HEK293 (cell line): ENCODE measurements around the gene DCHS2.
A peak's percentile ranks its signal among the peaks of the same experiment; 100 is the strongest.

ENCODE experiments used
- ATF2 ChIP-seq: fragments of 450-650 bp; formaldehyde crosslinking; IDR thresholded peaks from 2 replicates; pipeline ENCODE4 v1.5.1; 2016; ENCODE audit warnings: missing biosample characterization, missing genetic modification characterization, low read depth
- FEZF1 ChIP-seq: fragments of 450-650 bp; formaldehyde crosslinking; IDR thresholded peaks from 2 replicates; pipeline ENCODE4 v1.5.1; 2016; ENCODE audit warnings: missing biosample characterization, missing genetic modification characterization
- INSM2 ChIP-seq: fragments of 450-650 bp; formaldehyde crosslinking; IDR thresholded peaks from 2 replicates; pipeline ENCODE4 v1.5.1; 2016; ENCODE audit warnings: missing biosample characterization, missing genetic modification characterization
- PRDM2 ChIP-seq: fragments of 450-650 bp; formaldehyde crosslinking; IDR thresholded peaks from 2 replicates; pipeline ENCODE4 v1.5.1; 2016; ENCODE audit warnings: missing biosample characterization, missing genetic modification characterization, borderline replicate concordance
- SP3 ChIP-seq: fragments of 450-650 bp; formaldehyde crosslinking; IDR thresholded peaks from 2 replicates; pipeline ENCODE4 v1.5.1; 2016; ENCODE audit warnings: missing biosample characterization, missing genetic modification characterization
- TCF7L2 ChIP-seq: IDR thresholded peaks from 2 replicates; pipeline ENCODE4 v1.6.1; 2011; ENCODE audit warnings: low read depth, mild to moderate bottlenecking, inconsistent platforms, low read length, moderate library complexity, borderline replicate concordance
- TRIM28 ChIP-seq: IDR thresholded peaks from 2 replicates; pipeline ENCODE4 v1.6.1; 2011; ENCODE audit warnings: low read length, control low read depth, borderline replicate concordance
- ZNF10 ChIP-seq: fragments of 450-650 bp; formaldehyde crosslinking; IDR thresholded peaks from 2 replicates; pipeline ENCODE4 v1.5.1; 2017; ENCODE audit warnings: missing biosample characterization, missing genetic modification characterization
- ZNF114 ChIP-seq: fragments of 450-650 bp; formaldehyde crosslinking; IDR thresholded peaks from 2 replicates; pipeline ENCODE4 v1.5.0; 2017; ENCODE audit warnings: missing biosample characterization, missing genetic modification characterization
- ZNF146 ChIP-seq: fragments of 450-650 bp; formaldehyde crosslinking; IDR thresholded peaks from 2 replicates; pipeline ENCODE4 v1.5.1; 2016; ENCODE audit warnings: missing biosample characterization, missing genetic modification characterization
- ZNF175 ChIP-seq: fragments of 450-650 bp; formaldehyde crosslinking; IDR thresholded peaks from 2 replicates; pipeline ENCODE4 v1.5.1; 2016; ENCODE audit warnings: missing biosample characterization, missing genetic modification characterization
- ZNF18 ChIP-seq: fragments of 450-650 bp; formaldehyde crosslinking; IDR thresholded peaks from 2 replicates; pipeline ENCODE4 v1.5.1; 2016; ENCODE audit warnings: missing biosample characterization, missing genetic modification characterization
- ZNF2 ChIP-seq: fragments of 450-650 bp; formaldehyde crosslinking; IDR thresholded peaks from 2 replicates; pipeline ENCODE4 v1.5.1; 2016; ENCODE audit warnings: missing biosample characterization, missing genetic modification characterization
- ZNF223 ChIP-seq: fragments of 450-650 bp; formaldehyde crosslinking; IDR thresholded peaks from 2 replicates; pipeline ENCODE4 v1.5.1; 2016; ENCODE audit warnings: missing biosample characterization, missing genetic modification characterization
- ZNF302 ChIP-seq: fragments of 450-650 bp; formaldehyde crosslinking; IDR thresholded peaks from 2 replicates; pipeline ENCODE4 v1.5.1; 2016; ENCODE audit warnings: missing biosample characterization, missing genetic modification characterization, low read depth
- ZNF341 ChIP-seq: fragments of 450-650 bp; formaldehyde crosslinking; IDR thresholded peaks from 2 replicates; pipeline ENCODE4; 2016; ENCODE audit warnings: low read depth, missing biosample characterization, missing genetic modification characterization
- ZNF350 ChIP-seq: fragments of 450-650 bp; formaldehyde crosslinking; IDR thresholded peaks from 2 replicates; pipeline ENCODE4 v1.5.0; 2017; ENCODE audit warnings: missing biosample characterization, mild to moderate bottlenecking, missing genetic modification characterization
- ZNF433 ChIP-seq: fragments of 450-650 bp; formaldehyde crosslinking; IDR thresholded peaks from 2 replicates; pipeline ENCODE4 v1.5.1; 2016; ENCODE audit warnings: missing biosample characterization, missing genetic modification characterization, low read depth
- ZNF449 ChIP-seq: fragments of 450-650 bp; formaldehyde crosslinking; IDR thresholded peaks from 2 replicates; pipeline ENCODE4 v1.5.1; 2017; ENCODE audit warnings: missing biosample characterization, mild to moderate bottlenecking, missing genetic modification characterization, moderate library complexity
- ZNF488 ChIP-seq: fragments of 450-650 bp; formaldehyde crosslinking; IDR thresholded peaks from 2 replicates; pipeline ENCODE4 v1.5.1; 2016; ENCODE audit warnings: missing biosample characterization, missing genetic modification characterization
- ZNF571 ChIP-seq: fragments of 450-650 bp; formaldehyde crosslinking; IDR thresholded peaks from 2 replicates; pipeline ENCODE4 v1.5.0; 2017; ENCODE audit warnings: missing biosample characterization, missing genetic modification characterization
- ZNF791 ChIP-seq: fragments of 450-650 bp; formaldehyde crosslinking; IDR thresholded peaks from 2 replicates; pipeline ENCODE4 v1.5.1; 2016; ENCODE audit warnings: missing biosample characterization, missing genetic modification characterization
- ZSCAN16 ChIP-seq: fragments of 450-650 bp; formaldehyde crosslinking; IDR thresholded peaks from 2 replicates; pipeline ENCODE4 v1.5.1; 2016; ENCODE audit warnings: missing biosample characterization, missing genetic modification characterization
- ZSCAN4 ChIP-seq: fragments of 450-650 bp; formaldehyde crosslinking; IDR thresholded peaks from 2 replicates; pipeline ENCODE4 v1.5.1; 2017; ENCODE audit warnings: missing biosample characterization, missing genetic modification characterization

DCHS2 gene

GRCh38 chr4:154491341-154492271 lies at the start of gene DCHS2 (continued):
- no peak for TF ChIP-seq ZNF791 (tag by site-specific recombination)
- TF ChIP-seq ZSCAN4, result no peak
- TF ChIP-seq SP3 (tag by site-specific recombination), result peak; percentile 51
- no peak for TF ChIP-seq ZNF302 (tag by site-specific recombination)
- TF ChIP-seq ZSCAN16, result no peak
- no peak for TF ChIP-seq TCF7L2
- no peak for TF ChIP-seq PRDM2 (tag by site-specific recombination)
- no peak for TF ChIP-seq ZNF223
- no peak for TF ChIP-seq ZNF10 (tag by site-specific recombination)
- peak; percentile 13; the same call in 1 of the 2 replicates for TF ChIP-seq TRIM28
- no peak for TF ChIP-seq ZNF571 (tag by site-specific recombination)
- TF ChIP-seq ZNF341 (tag by site-specific recombination), result peak; percentile 72
- no peak for TF ChIP-seq FEZF1
- TF ChIP-seq ZNF433, result no peak
- no peak for TF ChIP-seq ATF2
- no peak for TF ChIP-seq ZNF146 (tag by site-specific recombination)
- no peak for TF ChIP-seq ZNF449 (tag by site-specific recombination)
- no peak for TF ChIP-seq INSM2 (tag by site-specific recombination)
- no peak for TF ChIP-seq ZNF2 (tag by site-specific recombination)
- no peak for TF ChIP-seq ZNF18
- no peak for TF ChIP-seq ZNF488 (tag by site-specific recombination)
- no peak for TF ChIP-seq ZNF175
- no peak for TF ChIP-seq ZNF114 (tag by site-specific recombination)
- no peak for TF ChIP-seq ZNF350 (tag by site-specific recombination)
